LoVo (cell line): ENCODE measurements around the gene ASXL3.

Experiments
- DNase-seq: peaks from one replicate; pipeline ENCODE4 v3.0.0-alpha.2; 2016; ENCODE audit warnings: low spot score

Gene ASXL3

GRCh38 chr18:33720133-33720532 is 142.1 kb downstream of the ASXL3 start:
- DNase-seq = no peak

- DNase-seq = no peak
Measured at GRCh38 chr18:33729556-33729955, 151.5 kb downstream of the ASXL3 start.

GRCh38 chr18:33733376-33733775 is 155.4 kb downstream of the ASXL3 start:
- no peak for DNase-seq

- DNase-seq = no peak
Measured at GRCh38 chr18:33735428-33735827, 157.4 kb downstream of the ASXL3 start.

- no peak for DNase-seq
Measured at GRCh38 chr18:33741760-33742159, 163.7 kb downstream of the ASXL3 start.

- no peak for DNase-seq
Measured at GRCh38 chr18:33744032-33744697, 166.1 kb downstream of the ASXL3 start.

- DNase-seq = no peak
Measured at GRCh38 chr18:33745151-33745795, 167.3 kb downstream of the ASXL3 start.

- DNase-seq = no peak
Measured at GRCh38 chr18:33745871-33746545, 168.0 kb downstream of the ASXL3 start.

- no peak for DNase-seq
Measured at GRCh38 chr18:33749834-33750233, 171.8 kb downstream of the ASXL3 start.

- DNase-seq = no peak
Measured at GRCh38 chr18:33750366-33750765, 172.3 kb downstream of the ASXL3 start.

GRCh38 chr18:33751613-33752221 is 173.7 kb downstream of the ASXL3 start:
- DNase-seq = peak; percentile 9

- DNase-seq = no peak
Measured at GRCh38 chr18:33755391-33755790, 177.4 kb downstream of the ASXL3 start.

GRCh38 chr18:33755931-33756560 is 178.0 kb downstream of the ASXL3 start:
- DNase-seq = peak; percentile 64

GRCh38 chr18:33757037-33757436 is 179.0 kb downstream of the ASXL3 start:
- DNase-seq = no peak

- no peak for DNase-seq
Measured at GRCh38 chr18:33761363-33761762, 183.3 kb downstream of the ASXL3 start.

GRCh38 chr18:33781429-33781828 is 203.4 kb downstream of the ASXL3 start:
- DNase-seq = no peak
